ENCODE results near the gene HOXA3.
A peak's percentile ranks its signal among the peaks of the same experiment; 100 is the strongest.

GRCh38 chr7:27198871-27199801 lies 46.8 kb upstream of the HOXA3 start:
- TF ChIP-seq CTCF (IDR thresholded peaks at IDR 0.05; ENCODE audit: insufficient read depth, low read depth, low read length) (no peak), EZH2 (IDR thresholded peaks at IDR 0.05; ENCODE audit: insufficient read depth, low read length) (peak; percentile 92)
